Ovary (tissue), 3 donors: ENCODE measurements around the gene ZNF500.

Experiments used
- CTCF ChIP-seq, 3 donors: fragments of 450-650 bp in 2 of 3; fragments of 200-600 bp in 1 of 3; IDR thresholded peaks; one replicate each; pipeline versions ENCODE4 v1.5.1 to v1.8.0; 2016 to 2022; ENCODE audit warnings: antibody characterized with exemption in 3 of 3, mild to moderate bottlenecking in 1 of 3
- EP300 ChIP-seq: sonication (generic); formaldehyde crosslinking; IDR thresholded peaks from one replicate; pipeline ENCODE4 v1.6.1; 2017; ENCODE audit warnings: antibody characterized with exemption
- donor health status: DM: no; HTN: no; CAD: no.

- TF ChIP-seq EP300 = no peak
- TF ChIP-seq CTCF (IDR thresholded peaks at IDR 0.05) = no peak
Observed at GRCh38 chr16:4790871-4791270, 23.9 kb upstream of the ZNF500 start.
